SK-N-SH treated with all-trans-retinoic acid at 6 μM for 48 hours (cell line): ENCODE data around the gene UAP1.
"Not testable (repeated sequence)": the region's sequence is repeated elsewhere in the genome, so short reads cannot be mapped to it uniquely, and the experiment has no call there.

Source experiments
- ATAC-seq: fragments of 200-7000 bp; cut with Tn5 transposase; 3 replicates; pipeline ENCODE4 v1.9.1; 2020; ENCODE audit warnings: mild to moderate bottlenecking, moderate library complexity
- ARNTL ChIP-seq: fragments of 450-650 bp; formaldehyde crosslinking; IDR thresholded peaks from 2 replicates; pipeline ENCODE4 v1.5.0; 2020; ENCODE audit warnings: low read depth, mild to moderate bottlenecking, moderate library complexity, borderline replicate concordance
- CSDC2 ChIP-seq: fragments of 250-450 bp; sonication (Bioruptor Pico); IDR thresholded peaks from 2 replicates; pipeline ENCODE4 v1.5.0; 2020; ENCODE audit warnings: mild to moderate bottlenecking, moderate library complexity
- ESRRG ChIP-seq: fragments of 250-450 bp; sonication (Bioruptor Pico); IDR thresholded peaks from 2 replicates; pipeline ENCODE4 v1.6.1; 2021; ENCODE audit warnings: mild to moderate bottlenecking
- GLIS3 ChIP-seq: fragments of 250-450 bp; sonication (Bioruptor Pico); IDR thresholded peaks from 2 replicates; pipeline ENCODE4 v1.5.0; 2020; ENCODE audit warnings: mild to moderate bottlenecking, moderate library complexity
- ISL1 ChIP-seq: fragments of 250-450 bp; sonication (Bioruptor Pico); IDR thresholded peaks from 2 replicates; pipeline ENCODE4 v2.1.2; 2022; ENCODE audit warnings: mild to moderate bottlenecking, moderate library complexity
- OSR1 ChIP-seq: fragments of 250-450 bp; sonication (Bioruptor Pico); IDR thresholded peaks from 2 replicates; pipeline ENCODE4 v1.8.0; 2022; ENCODE audit warnings: moderate library complexity, mild to moderate bottlenecking, inconsistent platforms
- PPARA ChIP-seq: fragments of 250-450 bp; sonication (Bioruptor Pico); IDR thresholded peaks from 2 replicates; pipeline ENCODE4 v1.5.0; 2020; ENCODE audit warnings: mild to moderate bottlenecking, borderline replicate concordance
- TCF4 ChIP-seq: fragments of 250-450 bp; sonication (Bioruptor Pico); IDR thresholded peaks from 2 replicates; pipeline ENCODE4 v1.8.0; 2021; ENCODE audit warnings: mild to moderate bottlenecking, moderate library complexity, borderline replicate concordance
- TOX ChIP-seq: fragments of 250-450 bp; sonication (Bioruptor Pico); IDR thresholded peaks from 2 replicates; pipeline ENCODE4 v1.8.0; 2021; ENCODE audit warnings: mild to moderate bottlenecking, moderate library complexity, borderline replicate concordance
- ZC3H10 ChIP-seq: fragments of 250-450 bp; sonication (Bioruptor Pico); IDR thresholded peaks from 2 replicates; pipeline ENCODE4 v1.5.1; 2021; ENCODE audit warnings: mild to moderate bottlenecking, moderate library complexity
- ZFP3 ChIP-seq: fragments of 250-450 bp; sonication (Bioruptor Pico); IDR thresholded peaks from 2 replicates; pipeline ENCODE4 v1.5.0; 2020; ENCODE audit warnings: mild to moderate bottlenecking, moderate library complexity
- ZFP30 ChIP-seq: fragments of 450-650 bp; formaldehyde crosslinking; IDR thresholded peaks from 2 replicates; pipeline ENCODE4 v1.5.0; 2022; ENCODE audit warnings: mild to moderate bottlenecking, moderate library complexity
- ZNF565 ChIP-seq: fragments of 450-650 bp; formaldehyde crosslinking; conservative IDR thresholded peaks from 2 replicates; pipeline ENCODE4 v1.5.0; 2020; ENCODE audit warnings: low read depth, mild to moderate bottlenecking, moderate library complexity
- ZNF70 ChIP-seq: fragments of 450-650 bp; formaldehyde crosslinking; IDR thresholded peaks from 2 replicates; pipeline ENCODE4 v1.5.0; 2020; ENCODE audit warnings: mild to moderate bottlenecking, moderate library complexity
- ZNF8 ChIP-seq: fragments of 450-650 bp; formaldehyde crosslinking; IDR thresholded peaks from 2 replicates; pipeline ENCODE4 v1.5.0; 2020; ENCODE audit warnings: mild to moderate bottlenecking, moderate library complexity
- TF ChIP-seq, protein P1 (sequence below): fragments of 250-450 bp; sonication (Bioruptor Pico); IDR thresholded peaks from 2 replicates; pipeline ENCODE4 v1.5.0; 2020; ENCODE audit warnings: mild to moderate bottlenecking, moderate library complexity
- TF ChIP-seq, protein P2 (sequence below): fragments of 250-450 bp; sonication (Bioruptor Pico); IDR thresholded peaks from 2 replicates; pipeline ENCODE4 v1.8.0; 2021; ENCODE audit warnings: low read depth, mild to moderate bottlenecking, moderate library complexity, borderline replicate concordance
- TF ChIP-seq, protein P3 (sequence below): fragments of 250-450 bp; sonication (Bioruptor Pico); IDR thresholded peaks from 2 replicates; pipeline ENCODE4 v1.5.1; 2021; ENCODE audit warnings: mild to moderate bottlenecking, moderate library complexity
- TF ChIP-seq, protein P4 (sequence below): fragments of 250-450 bp; sonication (Bioruptor Pico); IDR thresholded peaks from 2 replicates; pipeline ENCODE4 v1.8.0; 2020; ENCODE audit warnings: mild to moderate bottlenecking, moderate library complexity, borderline replicate concordance
- TF ChIP-seq, protein P5 (sequence below): fragments of 250-450 bp; sonication (Bioruptor Pico); IDR thresholded peaks from 2 replicates; pipeline ENCODE4 v1.5.1; 2020; ENCODE audit warnings: low read depth, mild to moderate bottlenecking, moderate library complexity

Gene UAP1

DNA sequence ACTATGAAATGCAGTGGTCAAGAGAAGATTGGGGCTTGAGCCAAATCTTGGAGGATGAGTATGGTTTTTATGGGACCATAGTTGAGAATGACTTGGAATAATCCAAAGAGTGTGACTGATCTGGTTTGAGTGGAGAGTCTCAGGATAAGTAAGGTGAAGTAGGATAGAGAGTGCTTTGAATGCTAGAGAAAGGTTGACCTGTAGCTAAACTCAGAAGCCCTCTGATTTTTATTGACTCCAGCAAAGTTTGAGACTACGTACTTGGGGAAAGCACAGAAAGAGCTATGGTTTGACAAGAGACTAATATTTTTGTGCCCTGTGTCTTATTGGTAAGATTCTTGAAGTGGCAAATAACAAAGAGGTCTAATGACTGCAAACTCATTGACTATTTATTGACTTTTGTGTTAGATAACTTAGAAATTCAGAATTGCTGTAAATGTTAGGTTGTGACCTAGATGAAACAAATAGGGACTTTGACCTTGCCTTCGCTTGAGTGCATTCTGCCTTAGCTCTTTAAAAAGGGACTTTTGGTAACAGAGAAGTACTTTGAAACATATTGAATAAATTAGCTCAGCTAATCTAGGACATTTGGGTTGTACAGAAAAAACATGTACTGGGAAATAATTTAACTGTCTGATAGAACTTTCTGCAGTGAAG lies 35.1 kb downstream of the UAP1 start (continued):
- no peak for TF ChIP-seq GLIS3 (CRISPR knock-in tag)
- TF ChIP-seq, protein P1, sequence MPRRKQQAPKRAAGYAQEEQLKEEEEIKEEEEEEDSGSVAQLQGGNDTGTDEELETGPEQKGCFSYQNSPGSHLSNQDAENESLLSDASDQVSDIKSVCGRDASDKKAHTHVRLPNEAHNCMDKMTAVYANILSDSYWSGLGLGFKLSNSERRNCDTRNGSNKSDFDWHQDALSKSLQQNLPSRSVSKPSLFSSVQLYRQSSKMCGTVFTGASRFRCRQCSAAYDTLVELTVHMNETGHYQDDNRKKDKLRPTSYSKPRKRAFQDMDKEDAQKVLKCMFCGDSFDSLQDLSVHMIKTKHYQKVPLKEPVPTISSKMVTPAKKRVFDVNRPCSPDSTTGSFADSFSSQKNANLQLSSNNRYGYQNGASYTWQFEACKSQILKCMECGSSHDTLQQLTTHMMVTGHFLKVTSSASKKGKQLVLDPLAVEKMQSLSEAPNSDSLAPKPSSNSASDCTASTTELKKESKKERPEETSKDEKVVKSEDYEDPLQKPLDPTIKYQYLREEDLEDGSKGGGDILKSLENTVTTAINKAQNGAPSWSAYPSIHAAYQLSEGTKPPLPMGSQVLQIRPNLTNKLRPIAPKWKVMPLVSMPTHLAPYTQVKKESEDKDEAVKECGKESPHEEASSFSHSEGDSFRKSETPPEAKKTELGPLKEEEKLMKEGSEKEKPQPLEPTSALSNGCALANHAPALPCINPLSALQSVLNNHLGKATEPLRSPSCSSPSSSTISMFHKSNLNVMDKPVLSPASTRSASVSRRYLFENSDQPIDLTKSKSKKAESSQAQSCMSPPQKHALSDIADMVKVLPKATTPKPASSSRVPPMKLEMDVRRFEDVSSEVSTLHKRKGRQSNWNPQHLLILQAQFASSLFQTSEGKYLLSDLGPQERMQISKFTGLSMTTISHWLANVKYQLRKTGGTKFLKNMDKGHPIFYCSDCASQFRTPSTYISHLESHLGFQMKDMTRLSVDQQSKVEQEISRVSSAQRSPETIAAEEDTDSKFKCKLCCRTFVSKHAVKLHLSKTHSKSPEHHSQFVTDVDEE (CRISPR knock-in tag): no peak
- TF ChIP-seq ESRRG (CRISPR knock-in tag): no peak
- TF ChIP-seq ZNF565: no peak
- TF ChIP-seq CSDC2 (CRISPR knock-in tag): no peak
- TF ChIP-seq OSR1 (CRISPR knock-in tag): no peak
- no peak for TF ChIP-seq ARNTL (CRISPR knock-in tag)

DNA sequence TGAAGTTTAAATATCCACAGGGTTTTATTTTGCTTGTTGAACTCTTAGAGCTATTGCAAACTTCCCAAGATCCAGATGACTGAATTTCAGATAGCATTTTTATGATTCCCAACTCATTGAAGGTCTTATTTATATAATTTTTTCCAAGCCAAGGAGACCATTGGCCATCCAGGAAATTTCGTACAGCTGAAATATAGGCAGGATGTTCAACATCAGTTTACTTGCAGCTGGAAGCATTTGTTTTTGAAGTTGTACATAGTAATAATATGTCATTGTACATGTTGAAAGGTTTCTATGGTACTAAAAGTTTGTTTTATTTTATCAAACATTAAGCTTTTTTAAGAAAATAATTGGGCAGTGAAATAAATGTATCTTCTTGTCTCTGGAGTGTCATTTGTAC lies 37.9 kb downstream of the UAP1 start:
- TF ChIP-seq ZC3H10 (CRISPR knock-in tag) (no peak), OSR1 (CRISPR knock-in tag) (no peak), ARNTL (CRISPR knock-in tag) (no peak), ZFP3 (no peak), TCF4 (no peak), PPARA (CRISPR knock-in tag) (no peak), ESRRG (CRISPR knock-in tag) (no peak)
- TF ChIP-seq, protein P1 (CRISPR knock-in tag): no peak
- TF ChIP-seq, protein P2, sequence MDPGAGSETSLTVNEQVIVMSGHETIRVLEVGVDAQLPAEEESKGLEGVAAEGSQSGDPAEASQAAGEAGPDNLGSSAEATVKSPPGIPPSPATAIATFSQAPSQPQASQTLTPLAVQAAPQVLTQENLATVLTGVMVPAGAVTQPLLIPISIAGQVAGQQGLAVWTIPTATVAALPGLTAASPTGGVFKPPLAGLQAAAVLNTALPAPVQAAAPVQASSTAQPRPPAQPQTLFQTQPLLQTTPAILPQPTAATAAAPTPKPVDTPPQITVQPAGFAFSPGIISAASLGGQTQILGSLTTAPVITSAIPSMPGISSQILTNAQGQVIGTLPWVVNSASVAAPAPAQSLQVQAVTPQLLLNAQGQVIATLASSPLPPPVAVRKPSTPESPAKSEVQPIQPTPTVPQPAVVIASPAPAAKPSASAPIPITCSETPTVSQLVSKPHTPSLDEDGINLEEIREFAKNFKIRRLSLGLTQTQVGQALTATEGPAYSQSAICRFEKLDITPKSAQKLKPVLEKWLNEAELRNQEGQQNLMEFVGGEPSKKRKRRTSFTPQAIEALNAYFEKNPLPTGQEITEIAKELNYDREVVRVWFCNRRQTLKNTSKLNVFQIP (CRISPR knock-in tag): no peak
- TF ChIP-seq, all 23 proteins: peak for 0
- ATAC-seq: no peak

DNA sequence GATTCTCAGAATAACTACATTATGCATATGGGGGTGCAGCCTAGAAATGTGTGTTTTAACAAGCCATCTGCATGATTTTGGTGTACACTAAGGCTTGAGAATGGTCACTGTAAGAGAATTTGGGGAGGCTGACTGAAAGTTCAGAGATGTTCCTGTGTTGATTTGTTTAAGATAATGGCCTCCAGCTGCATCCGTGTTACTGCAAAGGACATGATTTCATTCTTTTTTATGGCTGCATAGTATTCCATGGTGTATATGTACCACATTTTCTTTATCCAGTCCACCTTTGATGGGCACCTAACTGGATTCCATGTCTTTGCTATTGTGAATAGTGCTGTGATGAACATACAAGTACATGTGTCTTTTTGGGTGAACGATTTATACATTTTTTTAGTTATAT lies 41.6 kb downstream of the UAP1 start:
- ATAC-seq: not testable (repeated sequence)
- TF ChIP-seq ZNF8 (CRISPR knock-in tag): peak; percentile 63; the same call in 1 of the 2 replicates

DNA sequence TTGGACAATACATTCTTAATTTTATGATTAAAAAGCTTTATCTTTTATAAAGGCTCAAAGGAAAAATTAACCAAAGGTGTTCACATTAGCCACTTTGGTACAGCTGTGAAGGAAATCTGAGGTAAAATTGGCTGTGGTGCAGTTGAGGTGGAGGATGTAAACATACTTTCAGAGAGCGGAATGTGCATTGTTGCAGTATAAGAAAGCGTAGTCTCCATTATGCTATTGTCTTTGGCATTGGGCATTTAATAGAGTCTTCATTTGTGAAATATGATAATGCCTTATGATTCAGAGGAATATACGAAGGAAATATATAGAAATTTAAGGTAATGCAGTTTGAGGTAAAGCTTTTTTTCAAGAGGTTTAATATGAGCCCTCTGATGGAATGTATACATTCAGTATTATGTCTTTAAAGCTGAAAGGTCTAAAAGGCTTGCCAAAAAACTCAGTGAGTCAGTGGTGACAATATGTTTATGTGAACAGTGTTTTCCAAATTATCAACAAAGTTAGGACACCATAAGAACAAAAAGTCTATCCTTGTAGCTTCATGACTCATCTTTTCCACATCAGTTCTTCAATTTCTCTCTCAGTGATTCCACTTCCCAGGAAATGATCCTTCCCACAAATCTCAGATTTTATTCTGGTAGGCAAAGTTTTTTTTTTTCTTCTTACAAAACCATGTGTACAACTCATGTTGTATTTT lies 43.9 kb downstream of the UAP1 start:
- peak; percentile 78 for ATAC-seq
- TF ChIP-seq CSDC2 (CRISPR knock-in tag) (no peak), ESRRG (CRISPR knock-in tag) (no peak), TCF4 (no peak), TOX (peak; percentile 85; the same call in 1 of the 2 replicates), ZNF565 (no peak), ISL1 (CRISPR knock-in tag) (no peak), GLIS3 (CRISPR knock-in tag) (no peak), ZC3H10 (CRISPR knock-in tag) (peak; percentile 93), ZNF70 (CRISPR knock-in tag) (no peak), ZFP30 (CRISPR knock-in tag) (no peak), ZFP3 (no peak)
- TF ChIP-seq, protein P3, sequence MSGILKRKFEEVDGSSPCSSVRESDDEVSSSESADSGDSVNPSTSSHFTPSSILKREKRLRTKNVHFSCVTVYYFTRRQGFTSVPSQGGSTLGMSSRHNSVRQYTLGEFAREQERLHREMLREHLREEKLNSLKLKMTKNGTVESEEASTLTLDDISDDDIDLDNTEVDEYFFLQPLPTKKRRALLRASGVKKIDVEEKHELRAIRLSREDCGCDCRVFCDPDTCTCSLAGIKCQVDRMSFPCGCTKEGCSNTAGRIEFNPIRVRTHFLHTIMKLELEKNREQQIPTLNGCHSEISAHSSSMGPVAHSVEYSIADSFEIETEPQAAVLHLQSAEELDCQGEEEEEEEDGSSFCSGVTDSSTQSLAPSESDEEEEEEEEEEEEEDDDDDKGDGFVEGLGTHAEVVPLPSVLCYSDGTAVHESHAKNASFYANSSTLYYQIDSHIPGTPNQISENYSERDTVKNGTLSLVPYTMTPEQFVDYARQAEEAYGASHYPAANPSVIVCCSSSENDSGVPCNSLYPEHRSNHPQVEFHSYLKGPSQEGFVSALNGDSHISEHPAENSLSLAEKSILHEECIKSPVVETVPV (CRISPR knock-in tag): no peak
- TF ChIP-seq, protein P4, sequence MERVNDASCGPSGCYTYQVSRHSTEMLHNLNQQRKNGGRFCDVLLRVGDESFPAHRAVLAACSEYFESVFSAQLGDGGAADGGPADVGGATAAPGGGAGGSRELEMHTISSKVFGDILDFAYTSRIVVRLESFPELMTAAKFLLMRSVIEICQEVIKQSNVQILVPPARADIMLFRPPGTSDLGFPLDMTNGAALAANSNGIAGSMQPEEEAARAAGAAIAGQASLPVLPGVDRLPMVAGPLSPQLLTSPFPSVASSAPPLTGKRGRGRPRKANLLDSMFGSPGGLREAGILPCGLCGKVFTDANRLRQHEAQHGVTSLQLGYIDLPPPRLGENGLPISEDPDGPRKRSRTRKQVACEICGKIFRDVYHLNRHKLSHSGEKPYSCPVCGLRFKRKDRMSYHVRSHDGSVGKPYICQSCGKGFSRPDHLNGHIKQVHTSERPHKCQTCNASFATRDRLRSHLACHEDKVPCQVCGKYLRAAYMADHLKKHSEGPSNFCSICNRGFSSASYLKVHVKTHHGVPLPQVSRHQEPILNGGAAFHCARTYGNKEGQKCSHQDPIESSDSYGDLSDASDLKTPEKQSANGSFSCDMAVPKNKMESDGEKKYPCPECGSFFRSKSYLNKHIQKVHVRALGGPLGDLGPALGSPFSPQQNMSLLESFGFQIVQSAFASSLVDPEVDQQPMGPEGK (CRISPR knock-in tag): no peak
- TF ChIP-seq, protein P5, sequence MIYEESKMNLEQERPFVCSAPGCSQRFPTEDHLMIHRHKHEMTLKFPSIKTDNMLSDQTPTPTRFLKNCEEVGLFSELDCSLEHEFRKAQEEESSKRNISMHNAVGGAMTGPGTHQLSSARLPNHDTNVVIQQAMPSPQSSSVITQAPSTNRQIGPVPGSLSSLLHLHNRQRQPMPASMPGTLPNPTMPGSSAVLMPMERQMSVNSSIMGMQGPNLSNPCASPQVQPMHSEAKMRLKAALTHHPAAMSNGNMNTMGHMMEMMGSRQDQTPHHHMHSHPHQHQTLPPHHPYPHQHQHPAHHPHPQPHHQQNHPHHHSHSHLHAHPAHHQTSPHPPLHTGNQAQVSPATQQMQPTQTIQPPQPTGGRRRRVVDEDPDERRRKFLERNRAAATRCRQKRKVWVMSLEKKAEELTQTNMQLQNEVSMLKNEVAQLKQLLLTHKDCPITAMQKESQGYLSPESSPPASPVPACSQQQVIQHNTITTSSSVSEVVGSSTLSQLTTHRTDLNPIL: no peak
